ENCODE measurements around the gene NMT1. TPM values are rescaled to one million over a fixed set of nuclear protein-coding genes. Genes with fewer than 3 reads are reported as not detected.

The NMT1 gene
- total RNA-seq, 4 donors from 2014 or later, result 16.1 to 83.8 (median 43.4) TPM

- peaks cover 0 to 9% (median 4%) of the 10 kb centered on the region in 4 donors for H3K36me3 ChIP-seq
- in situ Hi-C loops (cut with MboI; ENCODE audit: low pct_ligation_motif_present in 1 of 4, low pct_unique_long_range_greater_than_20kb in 1 of 4, low sequenced_read_pairs in 3 of 4), result no loop called here
- no peak overlapping the region for H3K4me3 ChIP-seq
- TF ChIP-seq EP300 (IDR thresholded peaks at IDR 0.05; ENCODE audit: low read depth) (no peak), POLR2A (IDR thresholded peaks at IDR 0.05) (no peak), POLR2AphosphoS5 (IDR thresholded peaks at IDR 0.05) (no peak), CTCF (IDR thresholded peaks at IDR 0.05) (no peak)
- no peaks in the 10 kb centered on the region for H3K9me3 ChIP-seq
- peaks cover 0 to 38% (median 8%) of the 10 kb centered on the region in 4 donors for H3K4me1 ChIP-seq
- intact Hi-C loops (cut with DNase I; ENCODE audit: low total_unique reads), result no loop called here
- WGBS, 2 donors (ENCODE audit: low coverage in 1 of 2), result 92 to 96% methylated on average over 2 of the region's 2 CpGs
- DNase-seq, result no peak
- H3K27me3 ChIP-seq, result no peaks in the 10 kb centered on the region
- H3K27ac ChIP-seq, result no peak overlapping the region
Observed at GRCh38 chr17:45070809-45071208, 9.7 kb downstream of the NMT1 start.

- in situ Hi-C loops (cut with MboI; ENCODE audit: low pct_ligation_motif_present in 1 of 4, low pct_unique_long_range_greater_than_20kb in 1 of 4, low sequenced_read_pairs in 3 of 4) (no loop called here), intact Hi-C loops (cut with DNase I; ENCODE audit: low total_unique reads) (no loop called here)
- no peaks in the 10 kb centered on the region for H3K9me3 ChIP-seq
- peak in 1 of 3 donors; percentile 50 for TF ChIP-seq POLR2AphosphoS5 (IDR thresholded peaks at IDR 0.05)
- TF ChIP-seq EP300 (IDR thresholded peaks at IDR 0.05; ENCODE audit: low read depth), result no peak
- peaks cover 0 to 9% (median 4%) of the 10 kb centered on the region in 4 donors for H3K36me3 ChIP-seq
- H3K4me1 ChIP-seq, result peaks cover 4 to 29% (median 9%) of the 10 kb centered on the region in 4 donors
- H3K27ac ChIP-seq, result peak overlapping the region; percentile 53 to 76 (median 60)
- H3K4me3 ChIP-seq, result no peak overlapping the region
- 66 to 84% methylated on average over 5 of the region's 5 CpGs for WGBS, 2 donors (ENCODE audit: low coverage in 1 of 2)
- peak; percentile 25 for DNase-seq
- no peaks in the 10 kb centered on the region for H3K27me3 ChIP-seq
Observed at GRCh38 chr17:45073414-45074070, 12.4 kb downstream of the NMT1 start.

- DNase-seq, result no peak
- in situ Hi-C loops (cut with MboI; ENCODE audit: low pct_ligation_motif_present in 1 of 4, low pct_unique_long_range_greater_than_20kb in 1 of 4, low sequenced_read_pairs in 3 of 4) (no loop called here), intact Hi-C loops (cut with DNase I; ENCODE audit: low total_unique reads) (no loop called here)
- no peak overlapping the region for H3K4me3 ChIP-seq
- TF ChIP-seq EP300 (IDR thresholded peaks at IDR 0.05; ENCODE audit: low read depth) (no peak), POLR2A (IDR thresholded peaks at IDR 0.05) (no peak), CTCF (IDR thresholded peaks at IDR 0.05) (no peak), POLR2AphosphoS5 (IDR thresholded peaks at IDR 0.05) (no peak)
- no peaks in the 10 kb centered on the region for H3K9me3 ChIP-seq
- peaks cover 4 to 29% (median 9%) of the 10 kb centered on the region in 4 donors for H3K4me1 ChIP-seq
- H3K36me3 ChIP-seq, result peaks cover 0 to 10% (median 4%) of the 10 kb centered on the region in 4 donors
- H3K27ac ChIP-seq, result peak overlapping the region in 2 of 4 donors; percentile 16 to 23
- 67 to 72% methylated on average over 1 to 3 of the region's 3 CpGs for WGBS, 2 donors (ENCODE audit: low coverage in 1 of 2)
- no peaks in the 10 kb centered on the region for H3K27me3 ChIP-seq
Observed at GRCh38 chr17:45077643-45078042, 16.5 kb downstream of the NMT1 start.

- no peak for DNase-seq
- in situ Hi-C loops (cut with MboI; ENCODE audit: low pct_ligation_motif_present in 1 of 4, low pct_unique_long_range_greater_than_20kb in 1 of 4, low sequenced_read_pairs in 3 of 4), result no loop called here
- peaks cover 0 to 33% (median 14%) of the 10 kb centered on the region in 4 donors for H3K36me3 ChIP-seq
- WGBS, 2 donors (ENCODE audit: low coverage in 1 of 2), result 80 to 97% methylated on average over 6 of the region's 6 CpGs
- H3K27ac ChIP-seq, result no peak overlapping the region
- TF ChIP-seq EP300 (IDR thresholded peaks at IDR 0.05; ENCODE audit: low read depth) (no peak), POLR2AphosphoS5 (IDR thresholded peaks at IDR 0.05) (no peak), POLR2A (IDR thresholded peaks at IDR 0.05) (no peak), CTCF (IDR thresholded peaks at IDR 0.05) (no peak)
- intact Hi-C loops (cut with DNase I; ENCODE audit: low total_unique reads), result no loop called here
- H3K9me3 ChIP-seq, result no peaks in the 10 kb centered on the region
- peaks cover 4 to 12% (median 6%) of the 10 kb centered on the region in 4 donors for H3K4me1 ChIP-seq
- no peaks in the 10 kb centered on the region for H3K27me3 ChIP-seq
- no peak overlapping the region for H3K4me3 ChIP-seq
Observed at GRCh38 chr17:45081047-45081703, 20.1 kb downstream of the NMT1 start.
